Occipital lobe (tissue), 2 donors: ENCODE data around the gene RACK1. TPM values are rescaled to one million over a fixed set of nuclear protein-coding genes. Genes with fewer than 3 reads are reported as not detected.

Experiments
- DNase-seq: peaks from one replicate; lab custom pipeline; 2025; lab: John Stamatoyannopoulos, UW
- total RNA-seq: library from RNA; depleted of rRNA; stranded (reverse); fragments of >200 nt; gene quantifications from one replicate; pipeline ENCODE4 v1.2.3, GENCODE V29; 2014

Gene RACK1
- total RNA-seq, 1 donor from 2014 or later = 2,761 TPM

DNA sequence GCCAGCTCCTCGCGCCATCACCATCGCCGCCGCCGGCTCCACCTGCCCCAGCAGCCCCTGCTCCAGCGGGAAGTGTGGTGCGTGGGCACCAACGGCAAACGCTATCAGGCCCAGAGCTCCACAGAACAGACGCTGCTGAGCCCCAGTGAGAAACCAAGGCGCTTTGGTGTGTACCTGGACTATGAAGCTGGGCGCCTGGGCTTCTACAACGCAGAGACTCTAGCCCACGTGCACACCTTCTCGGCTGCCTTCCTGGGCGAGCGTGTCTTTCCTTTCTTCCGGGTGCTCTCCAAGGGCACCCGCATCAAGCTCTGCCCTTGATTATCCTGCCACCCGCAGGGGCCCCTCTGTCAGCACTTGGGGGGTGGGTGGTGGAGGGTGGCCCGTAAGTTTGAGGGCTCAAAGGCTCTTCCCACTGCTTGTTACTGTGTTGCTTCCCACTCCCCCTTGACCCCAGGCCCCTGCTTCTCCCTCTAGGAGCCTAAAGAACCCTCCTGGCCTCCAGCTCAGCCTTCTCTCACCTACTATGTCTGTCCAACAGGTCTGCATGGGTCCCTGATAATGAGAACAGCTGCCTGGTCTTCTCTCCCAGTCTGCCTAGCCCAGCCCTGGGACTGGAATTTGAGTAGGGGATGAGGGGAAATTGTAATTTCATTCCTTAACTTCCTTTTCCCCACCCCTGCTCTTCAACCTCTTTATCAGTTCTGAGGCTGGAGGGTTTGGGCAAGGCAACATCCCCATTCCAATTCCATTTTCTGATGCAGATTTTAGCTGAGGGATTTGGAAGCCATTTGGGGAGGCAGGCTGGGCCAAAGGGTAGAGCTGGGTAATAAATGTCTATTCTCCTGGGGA, 9.0 kb downstream of the RACK1 start:
- no peak for DNase-seq

DNA sequence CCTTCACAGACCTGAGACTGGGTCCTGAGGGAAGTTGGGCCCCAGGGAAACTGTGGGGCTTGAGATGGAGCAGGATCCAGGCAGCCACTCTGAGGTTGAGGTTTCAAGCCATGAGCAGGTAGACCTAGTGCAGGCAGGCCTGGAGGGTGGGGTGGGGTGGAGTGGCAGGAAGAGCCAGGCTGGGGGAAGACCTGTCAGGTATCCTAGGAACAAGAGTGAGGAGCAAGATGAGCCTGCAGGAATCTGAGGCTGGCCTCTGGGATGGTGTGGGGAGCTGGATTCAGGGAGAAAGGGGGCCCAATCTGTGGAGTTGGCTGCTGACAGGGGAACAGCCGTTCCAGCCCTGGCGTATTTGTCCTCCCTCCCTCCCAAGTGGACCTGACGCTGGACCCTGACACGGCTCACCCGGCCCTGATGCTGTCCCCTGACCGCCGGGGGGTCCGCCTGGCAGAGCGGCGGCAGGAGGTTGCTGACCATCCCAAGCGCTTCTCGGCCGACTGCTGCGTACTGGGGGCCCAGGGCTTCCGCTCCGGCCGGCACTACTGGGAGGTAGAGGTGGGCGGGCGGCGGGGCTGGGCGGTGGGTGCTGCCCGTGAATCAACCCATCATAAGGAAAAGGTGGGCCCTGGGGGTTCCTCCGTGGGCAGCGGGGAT, 9.8 kb downstream of the RACK1 start:
- DNase-seq = no peak

DNA sequence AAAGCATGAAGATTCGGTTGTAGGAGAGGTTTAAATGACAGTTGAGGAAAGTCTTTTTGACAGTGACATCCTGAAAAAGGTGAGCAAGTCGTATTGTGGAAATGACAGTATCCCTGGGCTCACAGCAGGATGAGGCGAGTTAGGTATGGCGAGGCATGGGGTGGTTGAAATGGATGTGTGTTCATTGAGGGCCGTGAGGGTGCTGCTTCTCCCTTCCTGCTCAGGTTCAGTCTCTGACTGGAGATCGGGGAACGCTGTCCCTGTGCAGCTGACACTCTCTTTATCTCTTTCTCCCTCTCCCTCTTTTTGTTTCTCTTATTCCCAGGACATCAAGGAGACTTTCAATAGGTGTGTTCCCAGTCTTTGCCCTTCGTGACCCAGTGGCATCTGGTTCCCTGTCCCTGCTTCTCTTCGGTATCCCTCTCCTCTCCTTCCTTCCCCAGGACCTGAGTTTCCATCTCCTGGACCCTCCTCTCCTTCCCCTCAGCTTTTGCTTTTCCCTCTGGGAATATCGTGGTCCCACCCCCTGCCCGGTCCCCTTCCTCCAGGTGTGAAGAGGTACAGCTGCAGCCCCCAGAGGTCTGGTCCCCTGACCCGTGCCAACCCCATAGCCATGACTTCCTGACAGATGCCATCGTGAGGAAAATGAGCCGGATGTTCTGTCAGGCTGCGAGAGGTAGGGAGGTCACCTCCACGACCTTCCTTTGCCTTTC, 10.5 kb downstream of the RACK1 start:
- DNase-seq = no peak

DNA sequence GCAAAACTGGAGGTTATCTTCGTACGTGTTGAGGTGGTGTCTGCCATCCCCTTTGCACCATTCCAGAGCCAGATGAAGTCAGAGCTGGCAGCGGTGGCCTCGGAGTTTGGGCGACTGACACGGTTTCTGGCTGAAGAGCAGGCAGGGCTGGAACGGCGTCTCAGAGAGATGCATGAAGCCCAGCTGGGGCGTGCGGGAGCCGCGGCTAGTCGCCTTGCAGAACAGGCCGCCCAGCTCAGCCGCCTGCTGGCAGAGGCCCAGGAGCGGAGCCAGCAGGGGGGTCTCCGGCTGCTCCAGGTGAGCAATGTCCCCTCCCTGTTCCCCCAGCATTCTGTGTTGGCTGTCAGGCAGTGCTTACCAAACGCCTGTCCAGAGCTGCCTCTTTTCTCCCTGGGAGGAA, 11.1 kb downstream of the RACK1 start:
- no peak for DNase-seq

DNA sequence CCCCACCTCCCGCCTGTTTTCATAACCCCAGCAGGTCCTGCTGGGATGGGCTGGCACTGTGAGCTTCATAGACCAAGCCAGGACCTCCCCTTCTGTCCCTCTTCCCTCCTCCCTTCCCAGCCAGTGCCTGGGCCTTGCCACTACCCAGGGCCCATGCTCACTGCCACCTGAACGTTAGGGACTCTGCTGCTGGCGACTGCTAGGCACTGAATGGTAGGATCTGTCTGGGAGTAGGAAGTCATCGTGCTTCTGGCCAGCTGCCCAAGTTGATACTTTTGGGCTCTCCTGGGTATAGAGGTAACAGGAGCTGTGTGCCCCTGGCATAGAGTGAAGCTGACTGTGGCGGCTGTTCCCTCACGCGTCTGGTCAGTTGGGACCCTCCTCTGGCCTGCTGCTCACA, 12.3 kb downstream of the RACK1 start:
- DNase-seq = no peak

DNA sequence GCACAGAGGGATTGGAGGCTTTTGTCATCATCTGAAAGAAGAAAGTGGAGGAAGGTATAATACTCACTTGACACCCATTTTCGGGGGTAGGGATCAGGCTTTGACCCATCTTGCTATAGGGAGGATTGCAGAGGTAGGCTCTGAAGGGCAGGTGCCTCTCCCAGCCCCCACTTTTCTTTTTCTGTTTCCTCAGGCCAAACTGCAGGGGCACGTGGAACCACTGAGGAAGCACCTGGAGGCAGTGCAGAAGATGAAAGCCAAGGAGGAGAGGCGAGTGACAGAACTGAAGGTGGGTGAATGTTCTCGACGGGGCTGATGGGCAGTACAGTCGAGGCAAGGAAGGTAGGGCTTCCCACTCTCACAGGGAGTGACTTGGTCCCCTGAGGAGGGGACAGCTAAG, 13.2 kb downstream of the RACK1 start:
- DNase-seq = no peak

DNA sequence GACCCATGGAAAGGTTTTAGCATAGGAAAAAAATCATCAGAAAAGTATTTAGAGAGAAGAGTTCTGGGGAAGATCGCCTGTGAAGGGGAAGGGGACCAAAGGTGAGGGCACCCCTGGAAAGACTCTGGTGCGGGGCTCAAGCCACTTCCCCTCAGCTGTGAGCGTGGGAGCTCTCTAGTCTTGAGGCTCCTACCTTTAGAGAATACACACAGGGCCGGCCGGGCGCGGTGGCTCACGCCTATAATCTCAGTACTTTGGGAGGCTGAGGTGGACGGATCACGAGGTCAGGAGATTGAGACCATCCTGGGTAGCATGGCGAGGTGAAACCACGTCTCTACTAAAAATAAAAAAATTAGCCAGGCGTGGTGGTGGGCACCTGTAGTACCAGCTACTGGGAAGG, 13.7 kb downstream of the RACK1 start:
- DNase-seq = no peak

DNA sequence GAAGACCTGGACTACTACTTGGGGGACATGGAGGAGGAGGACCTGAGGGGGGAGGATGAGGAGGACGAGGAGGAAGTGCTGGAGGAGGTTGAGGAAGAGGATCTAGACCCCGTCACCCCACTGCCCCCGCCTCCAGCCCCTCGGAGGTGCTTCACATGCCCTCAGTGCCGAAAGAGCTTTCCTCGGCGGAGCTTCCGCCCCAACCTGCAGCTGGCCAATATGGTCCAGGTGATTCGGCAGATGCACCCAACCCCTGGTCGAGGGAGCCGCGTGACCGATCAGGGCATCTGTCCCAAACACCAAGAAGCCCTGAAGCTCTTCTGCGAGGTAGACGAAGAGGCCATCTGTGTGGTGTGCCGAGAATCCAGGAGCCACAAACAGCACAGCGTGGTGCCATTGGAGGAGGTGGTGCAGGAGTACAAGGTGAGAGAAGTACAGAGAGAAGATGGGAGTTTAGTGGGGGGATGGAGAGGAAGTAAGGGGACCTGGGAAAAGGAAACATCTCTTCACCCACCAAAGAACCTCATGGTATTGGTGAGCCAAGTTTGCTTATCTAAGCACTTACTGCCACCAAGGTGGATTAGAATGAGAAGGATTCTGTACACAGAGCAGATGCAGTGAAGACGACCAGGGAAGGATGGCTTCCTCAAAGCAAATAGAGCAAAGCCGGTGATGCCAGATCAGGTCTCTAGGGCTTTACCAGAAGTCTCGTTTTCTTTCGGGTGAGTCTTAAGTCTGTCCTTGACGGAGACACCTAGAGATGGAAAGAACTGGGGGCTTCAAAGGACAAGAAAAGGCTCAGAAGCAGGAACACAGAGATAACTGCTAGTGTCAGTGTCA, 19.1 kb downstream of the RACK1 start:
- no peak for DNase-seq

DNA sequence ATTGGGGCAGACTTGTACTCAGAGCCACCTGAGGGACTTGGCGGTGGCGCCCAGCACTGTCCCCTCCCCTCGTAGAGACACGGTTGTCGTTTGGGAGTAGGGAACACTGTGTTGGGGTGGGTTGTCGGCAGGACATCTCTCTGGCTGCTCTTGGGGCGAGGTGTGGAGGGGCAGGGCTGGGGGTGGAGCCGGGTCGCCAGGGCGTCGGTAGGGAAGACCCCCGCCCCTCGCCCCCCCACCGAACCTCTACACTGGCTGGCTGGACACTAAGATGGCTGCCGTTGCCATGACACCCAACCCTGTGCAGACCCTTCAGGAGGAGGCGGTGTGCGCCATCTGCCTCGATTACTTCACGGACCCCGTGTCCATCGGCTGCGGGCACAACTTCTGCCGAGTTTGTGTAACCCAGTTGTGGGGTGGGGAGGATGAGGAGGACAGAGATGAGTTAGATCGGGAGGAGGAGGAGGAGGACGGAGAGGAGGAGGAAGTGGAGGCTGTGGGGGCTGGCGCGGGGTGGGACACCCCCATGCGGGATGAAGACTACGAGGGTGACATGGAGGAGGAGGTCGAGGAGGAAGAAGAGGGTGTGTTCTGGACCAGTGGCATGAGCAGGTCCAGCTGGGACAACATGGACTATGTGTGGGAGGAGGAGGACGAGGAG, 19.8 kb downstream of the RACK1 start:
- no peak for DNase-seq

DNA sequence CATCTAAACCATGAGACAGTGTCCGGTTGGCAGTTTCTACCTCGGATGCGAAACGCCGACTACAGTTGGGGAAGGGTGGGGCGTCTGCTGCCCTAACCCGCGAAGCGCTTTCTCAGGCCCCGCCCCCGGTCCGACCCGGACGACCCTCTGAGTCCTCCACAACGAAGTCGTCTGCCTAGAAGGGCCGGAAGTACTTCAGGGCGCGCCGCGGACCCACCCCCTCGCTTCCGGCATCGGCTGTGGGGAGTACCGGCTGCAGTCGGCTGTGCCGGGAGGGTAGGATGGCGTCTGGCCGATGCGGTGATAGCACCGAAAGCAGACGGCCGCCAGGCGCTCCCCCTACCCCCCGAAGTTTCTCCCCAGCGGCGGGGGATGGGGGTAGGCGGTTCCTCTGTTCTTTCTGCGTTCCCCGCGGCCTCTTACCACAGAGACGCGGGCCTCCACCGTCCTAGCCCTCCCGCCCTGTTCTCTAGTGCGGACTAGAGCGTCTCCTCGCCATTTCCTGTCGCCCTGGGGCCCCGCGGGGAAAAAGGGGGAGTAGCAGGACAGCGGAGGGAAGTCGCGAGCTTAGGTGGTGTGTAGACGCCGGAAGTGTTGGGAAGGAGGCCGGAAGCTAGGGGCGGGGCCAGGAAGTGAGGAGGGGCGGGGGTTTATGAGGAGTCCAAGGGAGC, 20.5 kb downstream of the RACK1 start, which contains the start of gene TRIM41:
TSS of gene TRIM41 (plus strand) at position 224 of the 671 bp plus-strand sequence. CDS start 719 bp downstream, outside the sequence.
- DNase-seq = no peak

DNA sequence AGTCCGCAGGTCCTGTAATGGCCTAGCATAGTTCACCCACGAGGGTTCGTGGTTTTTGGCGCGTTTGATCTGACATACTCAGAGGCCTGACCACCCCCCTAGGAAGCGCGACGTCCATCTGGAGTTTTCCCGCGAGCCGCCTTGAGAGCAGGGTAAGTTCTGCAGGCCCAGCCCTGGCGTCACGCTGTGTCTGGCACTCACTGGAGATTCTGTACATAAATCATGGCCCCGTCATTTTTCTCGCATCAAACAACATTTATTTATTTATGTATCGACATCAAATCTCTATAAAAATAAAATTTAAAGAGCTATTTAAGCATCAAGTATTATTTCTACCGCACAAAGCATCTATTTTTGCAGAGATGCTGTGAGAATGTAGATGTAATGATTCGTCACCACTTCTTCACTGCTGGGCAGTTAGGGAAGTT, 21.1 kb downstream of the RACK1 start:
- DNase-seq = no peak

DNA sequence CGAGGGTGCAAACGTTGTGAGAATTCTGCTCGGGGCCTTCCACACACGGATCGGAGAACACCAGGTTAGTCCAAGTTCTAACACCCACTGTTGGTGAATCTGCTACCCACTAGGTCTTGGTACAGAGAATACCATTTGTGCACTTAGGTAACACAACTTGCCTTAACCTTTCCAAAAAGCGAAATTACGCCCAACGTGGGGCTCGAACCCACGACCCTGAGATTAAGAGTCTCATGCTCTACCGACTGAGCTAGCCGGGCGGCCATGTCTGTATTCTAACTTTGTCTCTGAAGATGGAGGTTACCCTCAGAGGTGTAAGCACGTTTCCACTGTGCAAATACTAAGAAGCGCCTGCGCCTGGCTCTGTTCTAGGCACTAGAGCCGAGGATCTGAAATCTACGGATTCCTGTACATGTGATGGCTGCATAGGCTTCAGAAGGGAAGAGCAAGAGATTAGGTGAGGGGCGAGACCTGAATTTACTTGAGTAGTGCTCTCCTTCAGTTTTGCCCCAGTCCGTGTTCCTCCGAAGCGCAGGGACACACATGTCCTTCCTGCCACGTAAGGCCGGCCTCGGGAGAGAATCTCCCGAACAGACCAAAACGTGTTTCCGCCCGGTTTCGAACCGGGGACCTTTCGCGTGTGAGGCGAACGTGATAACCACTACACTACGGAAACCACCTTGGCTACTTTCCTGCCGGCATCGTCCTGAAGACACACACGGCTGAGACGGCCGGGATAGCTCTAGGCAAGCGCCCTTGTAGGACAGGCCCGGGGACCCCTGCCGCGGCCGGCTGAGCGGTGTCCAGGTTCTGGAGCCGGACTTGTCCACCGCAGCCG, 21.7 kb downstream of the RACK1 start:
- no peak for DNase-seq

DNA sequence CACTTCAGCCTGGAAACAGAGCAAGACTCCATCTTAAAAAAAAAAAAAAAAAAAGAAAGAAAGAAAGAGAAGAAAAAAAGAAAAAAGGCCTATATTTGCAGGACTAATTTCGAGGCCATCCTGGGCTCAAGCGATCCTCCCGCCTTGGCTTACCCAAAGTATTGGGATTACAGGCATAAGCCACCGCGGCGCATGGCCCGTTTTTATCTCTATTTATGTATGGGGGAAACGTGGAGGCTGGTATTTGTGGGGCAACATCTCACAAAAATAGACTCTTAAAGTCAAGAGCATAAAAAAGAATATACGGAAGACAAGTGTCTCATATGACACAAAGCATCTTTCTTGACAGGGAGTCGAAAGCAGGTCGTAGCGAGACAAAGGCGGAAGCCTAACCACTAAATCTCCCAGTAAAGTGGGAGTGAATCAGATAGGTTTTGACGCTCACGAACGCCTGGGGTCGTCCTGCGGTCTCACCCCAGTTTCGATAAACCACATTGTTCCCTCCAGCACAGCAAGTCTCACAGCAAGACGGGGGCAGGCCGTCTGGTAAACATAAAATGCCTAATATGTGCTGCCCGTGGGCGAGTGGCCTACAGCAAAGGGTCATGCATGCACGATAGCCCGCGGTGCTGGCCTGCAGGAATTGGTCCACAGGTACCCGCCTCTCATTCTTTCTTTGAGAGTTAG, 22.5 kb downstream of the RACK1 start:
- no peak for DNase-seq

DNA sequence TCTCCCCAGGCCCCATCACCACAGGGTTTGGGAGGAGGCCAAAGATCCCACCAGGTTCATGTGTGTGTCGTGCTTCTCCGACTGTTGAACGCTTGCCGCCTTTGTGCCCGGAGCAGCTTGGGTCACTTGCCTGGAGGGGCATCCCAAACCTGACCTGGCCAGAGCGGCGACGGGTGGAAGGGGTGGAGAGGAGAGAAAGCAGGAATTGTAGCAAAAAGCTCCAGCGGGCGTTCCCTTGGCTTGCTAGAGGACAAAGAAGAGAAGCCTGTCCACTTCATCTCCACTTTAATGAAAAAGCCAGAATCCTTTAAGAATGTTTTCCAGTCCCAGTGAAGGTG, 23.6 kb downstream of the RACK1 start:
- DNase-seq = no peak

DNA sequence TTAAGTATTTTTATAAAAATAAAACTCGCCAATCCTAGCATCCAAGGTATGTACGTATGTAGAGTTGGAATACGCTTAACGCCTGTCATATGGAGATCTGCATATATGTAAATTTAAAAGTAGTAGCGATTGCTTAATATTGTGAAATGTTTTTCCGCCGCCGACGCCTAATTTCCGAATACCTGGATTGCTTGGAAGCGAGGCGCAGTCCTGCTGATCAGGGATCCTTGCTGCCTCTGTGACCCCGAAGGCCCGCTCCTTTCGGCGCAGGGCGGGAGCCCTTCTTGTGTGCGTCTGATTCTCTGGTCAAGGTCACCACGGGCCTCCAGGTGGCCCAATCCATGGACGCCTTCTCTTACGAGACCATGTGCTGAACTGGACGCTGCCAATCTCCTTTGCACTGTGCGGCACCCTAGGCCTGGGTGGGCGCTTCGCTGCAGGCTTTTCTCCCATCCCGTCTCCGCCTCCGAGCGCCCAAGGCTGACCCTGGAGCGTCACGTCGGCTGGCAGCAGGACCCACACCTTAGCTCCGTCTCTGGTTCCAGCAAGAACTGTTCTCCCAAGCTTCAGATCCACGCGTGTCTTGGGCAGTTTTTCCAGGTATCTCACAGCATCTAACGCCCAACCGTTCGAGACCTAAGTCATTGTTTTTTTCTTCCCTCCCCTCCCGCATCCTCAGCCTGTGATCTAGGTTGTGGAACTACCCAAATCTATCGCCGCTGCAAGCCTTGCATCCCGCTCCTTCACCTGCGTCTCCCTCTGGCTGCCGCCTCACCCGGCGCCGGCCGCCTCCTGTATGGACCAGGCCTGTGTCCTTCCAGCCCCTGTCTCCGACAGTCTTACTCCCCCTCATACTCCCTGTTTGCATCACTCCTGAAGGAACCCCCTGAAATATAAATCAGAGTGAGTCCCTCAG, 24.2 kb downstream of the RACK1 start:
- no peak for DNase-seq

DNA sequence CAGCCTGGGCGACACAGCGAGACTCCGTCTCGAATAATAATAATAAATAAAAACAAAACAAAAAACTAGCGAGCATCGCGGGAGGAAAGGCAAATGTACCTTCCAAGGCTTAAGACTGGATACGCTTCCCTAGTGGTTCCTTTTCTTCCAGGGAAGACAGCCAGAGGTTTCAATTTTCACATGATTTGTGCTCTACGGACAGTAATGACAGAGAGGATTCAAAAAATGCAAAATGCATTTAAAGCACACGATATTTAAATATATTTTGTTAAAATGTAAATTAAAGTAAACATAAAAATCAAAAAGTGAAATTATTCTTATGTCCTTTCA, 24.9 kb downstream of the RACK1 start:
- DNase-seq = no peak

DNA sequence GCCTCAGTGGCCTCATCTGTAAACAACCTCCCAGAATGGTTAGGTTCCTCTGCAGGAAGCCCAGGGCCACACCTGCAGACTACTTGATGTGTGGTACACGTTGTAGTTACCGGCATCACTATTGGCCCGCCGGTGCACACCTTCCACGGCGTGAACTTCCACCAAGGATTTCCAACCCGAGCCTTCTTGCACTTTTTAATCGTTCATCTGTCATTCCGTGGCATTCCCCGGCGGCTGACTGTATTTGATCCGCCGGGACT, 26.0 kb downstream of the RACK1 start:
- DNase-seq = no peak

DNA sequence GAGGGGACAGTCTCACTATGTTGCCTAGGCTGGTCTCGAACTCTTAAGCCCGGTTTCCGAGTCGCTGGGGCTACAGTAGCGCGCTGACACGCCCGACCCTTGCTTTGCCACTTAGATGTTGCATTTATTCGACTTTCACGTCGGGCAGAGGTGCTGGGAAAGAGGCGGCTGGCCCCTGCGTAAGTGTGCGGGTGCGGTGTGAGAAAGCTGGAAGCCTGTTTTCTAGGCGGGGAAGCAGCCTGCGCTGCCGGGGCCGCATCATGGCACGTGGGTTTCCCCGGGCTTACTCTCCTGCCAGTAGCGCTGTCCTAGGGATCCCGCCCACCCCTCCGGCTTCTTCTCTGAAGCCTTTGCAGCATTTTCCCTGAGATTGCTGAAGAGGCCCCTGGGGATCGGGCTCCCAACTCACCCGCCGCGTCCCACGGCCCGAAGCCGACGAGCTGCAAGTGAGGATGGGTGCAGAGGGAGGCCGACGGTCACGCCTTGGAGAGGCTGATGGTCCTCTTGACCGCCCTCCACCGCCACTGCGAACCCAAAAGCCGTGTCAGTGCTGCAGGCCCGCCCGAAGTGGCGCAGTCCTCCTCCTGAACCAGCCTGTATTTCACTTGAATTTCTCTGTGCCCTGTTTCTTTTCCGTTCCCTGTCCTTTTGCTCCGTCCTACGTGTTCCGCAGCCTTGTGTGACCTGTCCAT, 26.4 kb downstream of the RACK1 start:
- DNase-seq = no peak
